A673 (cell line): ENCODE data around the gene DUSP1. TPM values are rescaled to one million over a fixed set of nuclear protein-coding genes. Genes with fewer than 3 reads are reported as not detected.
A peak's percentile ranks its signal among the peaks of the same experiment; 100 is the strongest.

Experiments
- BruUV-seq: library from RNA; stranded (reverse); fragments of 400-500 nt; replicated peaks from 2 replicates; lab custom pipeline; 2021; lab: Mats Ljungman, UMichigan
- CTCF ChIA-PET: fragments of 300-600 bp; sonication (Branson Sonifier 250); formaldehyde crosslinking; loops from one replicate; lab custom pipeline; 2022; ENCODE audit warnings: antibody characterized with exemption; lab: Charles Lee
- POLR2A ChIA-PET: fragments of 300-600 bp; sonication (Branson Sonifier 250); formaldehyde crosslinking; loops from one replicate; lab custom pipeline; 2022; ENCODE audit warnings: antibody characterized with exemption; ENCODE audit not compliant: low non-redundant PET; lab: Charles Lee
- DNase-seq: peaks from one replicate; pipeline ENCODE4 v3.0.0-alpha.2; 2015; ENCODE audit warnings: low spot score
- H3K27ac ChIP-seq: fragments of 200-600 bp; sonication (generic); 2 replicates; pipeline ENCODE4 v1.5.1; 2016; ENCODE audit warnings: mixed run types, low read depth, mild to moderate bottlenecking, mixed read lengths, antibody characterized with exemption, low read length; ENCODE audit not compliant: poor library complexity, severe bottlenecking
- H3K27me3 ChIP-seq: fragments of 200-600 bp; sonication (generic); replicated peaks from 2 replicates; pipeline ENCODE4 v1.6.1; 2017; ENCODE audit warnings: mixed run types, low read depth, mild to moderate bottlenecking, mixed read lengths, antibody characterized with exemption, low read length; ENCODE audit not compliant: insufficient read depth, poor library complexity
- H3K36me3 ChIP-seq: fragments of 200-600 bp; sonication (generic); 2 replicates; pipeline ENCODE4 v1.6.1; 2016; ENCODE audit warnings: mixed run types, mild to moderate bottlenecking, mixed read lengths, antibody characterized with exemption, low read length; ENCODE audit not compliant: insufficient read depth, poor library complexity, severe bottlenecking
- H3K4me1 ChIP-seq: fragments of 200-600 bp; sonication (generic); 2 replicates; pipeline ENCODE4 v1.6.1; 2017; ENCODE audit warnings: mixed run types, mild to moderate bottlenecking, mixed read lengths, antibody characterized with exemption, low read length; ENCODE audit not compliant: insufficient read depth, poor library complexity, severe bottlenecking
- H3K4me3 ChIP-seq: fragments of 200-600 bp; sonication (generic); 2 replicates; pipeline ENCODE4 v1.5.1; 2016; ENCODE audit warnings: low read depth, mixed run types, mild to moderate bottlenecking, mixed read lengths, low read length; ENCODE audit not compliant: poor library complexity, severe bottlenecking
- H3K9me3 ChIP-seq: fragments of 200-600 bp; sonication (generic); 2 replicates; pipeline ENCODE4 v1.6.1; 2016; ENCODE audit warnings: mixed run types, low read depth, mild to moderate bottlenecking, mixed read lengths, antibody characterized with exemption, low read length; ENCODE audit not compliant: poor library complexity, severe bottlenecking
- CTCF ChIP-seq: fragments of 300-800, 200-600 bp; sonication (generic); conservative IDR thresholded peaks from 2 replicates; pipeline ENCODE4 v1.5.1; 2017; ENCODE audit warnings: low read depth, mild to moderate bottlenecking, antibody characterized with exemption, low read length, moderate library complexity, mixed read lengths
- EZH2 ChIP-seq: fragments of 200-600 bp; sonication (generic); IDR thresholded peaks from 2 replicates; pipeline ENCODE4 v1.6.1; 2017; ENCODE audit warnings: borderline replicate concordance, low read depth, mild to moderate bottlenecking, mixed read lengths, antibody characterized with exemption, low read length; ENCODE audit not compliant: poor library complexity, severe bottlenecking
- intact Hi-C: fragments of 100-400 bp; cut with micrococcal nuclease; formaldehyde crosslinking; loops from one replicate; pipeline ENCODE4 v1.10.0; 2022; ENCODE audit not compliant: unreplicated experiment
- total RNA-seq: library from RNA; stranded (reverse); gene quantifications from 2 replicates; pipeline ENCODE4 v1.2.3, GENCODE V29; 2021

The DUSP1 gene
- total RNA-seq, 1 experiment from 2014 or later, result 13.1 TPM

GRCh38 chr5:172805018-172805683, 34.2 kb upstream of the DUSP1 start:
- no peak overlapping the region for H3K27ac ChIP-seq
- no peaks in the 10 kb centered on the region for H3K4me1 ChIP-seq
- no peaks in the 10 kb centered on the region for H3K27me3 ChIP-seq
- H3K4me3 ChIP-seq, result no peak overlapping the region
- intact Hi-C loops, result no loop called here
- DNase-seq, result no peak
- H3K9me3 ChIP-seq, result no peaks in the 10 kb centered on the region
- TF ChIP-seq CTCF (no peak), EZH2 (no peak)
- BruUV-seq, result no TSS peak
- ChIA-PET POLR2A (no interaction called here), CTCF (no interaction called here)
- H3K36me3 ChIP-seq, result no peaks in the 10 kb centered on the region

- peak; percentile 28 for DNase-seq
- Histone ChIP-seq H3K9me3 (no peaks in the 10 kb centered on the region), H3K27me3 (no peaks in the 10 kb centered on the region), H3K36me3 (no peaks in the 10 kb centered on the region), H3K4me3 (no peak overlapping the region), H3K27ac (no peak overlapping the region), H3K4me1 (no peaks in the 10 kb centered on the region)
- intact Hi-C loops, result no loop called here
- ChIA-PET POLR2A (no interaction called here), CTCF (no interaction called here)
- no TSS peak for BruUV-seq
- TF ChIP-seq EZH2, result no peak
- no peak for TF ChIP-seq CTCF
Measured at GRCh38 chr5:172802567-172803176, 31.7 kb upstream of the DUSP1 start.

DNA sequence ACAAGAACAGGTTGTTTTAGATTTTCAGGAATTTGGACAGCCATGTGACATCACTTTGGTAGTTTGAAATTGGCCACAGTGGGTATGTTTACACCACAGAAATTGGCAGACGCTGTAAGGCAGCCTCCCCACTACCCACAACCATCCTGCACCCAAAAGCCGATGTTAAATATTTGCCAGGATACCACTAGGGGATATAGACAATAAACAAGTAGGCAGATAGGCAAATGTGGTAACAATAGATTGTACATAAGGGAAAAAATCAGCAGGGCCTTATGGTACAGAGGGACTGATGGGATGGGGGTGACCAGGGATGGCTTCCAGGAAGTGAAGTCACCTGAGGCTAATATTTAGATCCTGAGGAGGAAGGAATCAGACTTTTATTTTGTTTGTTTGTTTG, 31.1 kb upstream of the DUSP1 start:
- Histone ChIP-seq H3K27me3 (no peaks in the 10 kb centered on the region), H3K4me1 (no peaks in the 10 kb centered on the region), H3K36me3 (no peaks in the 10 kb centered on the region), H3K4me3 (no peak overlapping the region), H3K27ac (no peak overlapping the region), H3K9me3 (no peaks in the 10 kb centered on the region)
- no peak for TF ChIP-seq EZH2
- TF ChIP-seq CTCF, result no peak
- BruUV-seq, result no TSS peak
- ChIA-PET CTCF (no interaction called here), POLR2A (no interaction called here)
- no peak for DNase-seq
- intact Hi-C loops, result no loop called here
